ENCODE data around the gene GRHL1. TPM values are rescaled to one million over a fixed set of nuclear protein-coding genes. Genes with fewer than 3 reads are reported as not detected.

GRHL1 gene
- total and polyA plus RNA-seq, 2 of the 8 experiments (the other 6 are each of a cell fraction or from before 2014, with no cell fraction given): 1.3 to 3.6 TPM

GRCh38 chr2:10007435-10007834 lies 55.9 kb downstream of the GRHL1 start:
- Histone ChIP-seq H4K91ac (replicated peaks; ENCODE audit: insufficient read length, low read length) (no peak overlapping the region), H2AFZ (ENCODE audit: low read length) (no peak overlapping the region), H3K23me2 (ENCODE audit: low read depth, low read length) (no peaks in the 10 kb centered on the region), H3K4me1 (replicated peaks in 1 of 4; ENCODE audit: control insufficient read depth in 3 of 4, insufficient read depth in 4 of 4, low read length in 3 of 4) (no peaks in the 10 kb centered on the region), H3K23ac (ENCODE audit: insufficient read length) (no peak overlapping the region), H3K4me3 (ENCODE audit: extremely low read depth in 1 of 4, insufficient read depth in 2 of 4, low read depth in 3 of 4, low read length in 4 of 4) (no peak overlapping the region), H3K18ac (ENCODE audit: extremely low read depth, low read length) (no peak overlapping the region), H2BK12ac (ENCODE audit: low read depth, low read length) (no peak overlapping the region), H4K5ac (ENCODE audit: insufficient read length, low read depth, low read length) (no peak overlapping the region), H3K4me2 (ENCODE audit: insufficient read depth in 1 of 2, low read depth in 2 of 2, low read length in 2 of 2) (no peak overlapping the region), H2BK5ac (ENCODE audit: low read depth, low read length) (no peak overlapping the region), H3K4ac (replicated peaks; ENCODE audit: insufficient read length, low read depth, low read length) (no peak overlapping the region), H3K27me3 (replicated peaks in 1 of 4; ENCODE audit: control insufficient read depth in 3 of 4, extremely low read depth in 1 of 4, insufficient read depth in 3 of 4, low read length in 3 of 4) (no peaks in the 10 kb centered on the region), H4K20me1 (replicated peaks in 1 of 2; ENCODE audit: control insufficient read depth in 1 of 2, insufficient read depth in 2 of 2, low read length in 2 of 2) (no peaks in the 10 kb centered on the region), H3K9ac (replicated peaks in 1 of 4; ENCODE audit: extremely low read depth in 1 of 4, low read depth in 3 of 4, low read length in 3 of 4) (no peak overlapping the region), H3K14ac (ENCODE audit: insufficient read length) (no peak overlapping the region), H3K79me1 (ENCODE audit: low read depth, low read length) (no peaks in the 10 kb centered on the region), H2BK20ac (ENCODE audit: low read length) (no peak overlapping the region), H2BK15ac (ENCODE audit: low read length) (no peak overlapping the region), H2BK120ac (replicated peaks; ENCODE audit: low read depth, low read length) (no peak overlapping the region), H3K27ac (ENCODE audit: low read depth, low read length) (no peak overlapping the region), H4K8ac (ENCODE audit: extremely low read depth, insufficient read depth, low read length) (no peak overlapping the region), H3K79me2 (ENCODE audit: control insufficient read depth in 1 of 2, insufficient read depth in 2 of 2, low read length in 2 of 2) (no peaks in the 10 kb centered on the region), H3K9me3 (ENCODE audit: insufficient read depth in 2 of 2, low read depth in 1 of 2, low read length in 1 of 2) (peaks cover 0 to 2% of the 10 kb centered on the region in 2 experiments; a peak in 1 of 4 replicates), H2AK5ac (ENCODE audit: low read depth, low read length) (no peak overlapping the region), H3K36me3 (ENCODE audit: control insufficient read depth in 2 of 4, insufficient read depth in 4 of 4, low read length in 3 of 4) (no peaks in the 10 kb centered on the region), H3K56ac (replicated peaks; ENCODE audit: insufficient read length, low read depth, low read length) (no peak overlapping the region)
- FAIRE-seq (no peak), DNase-seq (ENCODE audit: low read depth in 1 of 2, low spot score in 2 of 2) (no peak)
- CTCF ChIA-PET (ENCODE audit: partially characterized antibody): interaction anchor here (1.8 to 4.5 kb wide), 3 partner anchors 13 to 23 kb away, joined by 7 to 23 read pairs (median 14); no protein-coding TSS in a partner anchor
- POLR2A ChIA-PET (ENCODE audit: partially characterized antibody): no interaction called here
- 81% methylated on average over 9 of the region's 9 CpGs; no CpG with 5 or more reads in 1 of the 2 experiments for WGBS, 2 experiments (ENCODE audit: extremely low coverage in 1 of 2, insufficient coverage in 1 of 2, insufficient read length in 1 of 2, insufficient replicate concordance in 2 of 2, low coverage in 1 of 2, low lambda C conversion rate in 2 of 2, missing lambda C conversion rate in 1 of 2)
- TF ChIP-seq CHD1 (IDR thresholded peaks at IDR 0.05; ENCODE audit: low read depth, low read length) (no peak), CHD2 (IDR thresholded peaks at IDR 0.05; ENCODE audit: low read length) (no peak), ATF3 (IDR thresholded peaks at IDR 0.05; ENCODE audit: insufficient read depth, low read depth, low read length) (no peak), CTBP2 (IDR thresholded peaks at IDR 0.05; ENCODE audit: borderline replicate concordance, insufficient read depth, insufficient read length, low read length) (no peak), EP300 (IDR thresholded peaks at IDR 0.05; ENCODE audit: borderline replicate concordance in 1 of 2, low read depth in 2 of 2, low read length in 2 of 2) (no peak), CTCF (IDR thresholded peaks at IDR 0.05; ENCODE audit: control extremely low read depth in 1 of 3, insufficient read depth in 1 of 3, low read depth in 1 of 3, low read length in 3 of 3) (no peak), PHF8 (conservative IDR thresholded peaks at IDR 0.05; ENCODE audit: low read depth, low read length) (no peak), POLR2A (IDR thresholded peaks at IDR 0.05; ENCODE audit: control extremely low read depth in 1 of 2, low read depth in 2 of 2, low read length in 2 of 2) (no peak), TBP (IDR thresholded peaks at IDR 0.05; ENCODE audit: low read depth, low read length) (no peak), JUN (IDR thresholded peaks at IDR 0.05; ENCODE audit: low read depth, low read length) (no peak), SP2 (IDR thresholded peaks at IDR 0.05; ENCODE audit: low read length) (no peak)

Data from H1 (cell line).